Spleen (tissue), 7 donors: ENCODE results near the gene DCLRE1A.

Experiments
- POLR2A ChIP-seq, 3 donors: fragments of 450-650 bp; IDR thresholded peaks; one replicate each; pipeline ENCODE4 v1.5.1; 2017; ENCODE audit warnings: antibody characterized with exemption in 3 of 3, mild to moderate bottlenecking in 1 of 3
- POLR2AphosphoS5 ChIP-seq, 3 donors: sonication (generic); formaldehyde crosslinking; IDR thresholded peaks; one replicate each; pipeline ENCODE4 v1.5.1; 2017; ENCODE audit warnings: antibody characterized with exemption in 3 of 3
- TF ChIP-seq, protein P1 (sequence below), 11 experiments: fragments of 200-600 bp in 7 of 11; fragments of 450-650 bp in 4 of 11; sonication (generic) in 4 of 11; IDR thresholded peaks in 8 of 11; conservative IDR thresholded peaks in 3 of 11; 1 replicate in 7 of 11; 2 replicates in 4 of 11; pipeline versions ENCODE4 v1.4.0 to v1.8.0; 2016 to 2021; ENCODE audit warnings: antibody characterized with exemption in 11 of 11, inconsistent platforms in 4 of 11, mild to moderate bottlenecking in 1 of 11
- donor health status: DM: no; HTN: no; CAD: no; lungs with moderate emphysema.
- donor health status: DM: no; HTN: no; CAD: no.
- donor health status: DM: no; HTN: no; CAD: no.

DNA sequence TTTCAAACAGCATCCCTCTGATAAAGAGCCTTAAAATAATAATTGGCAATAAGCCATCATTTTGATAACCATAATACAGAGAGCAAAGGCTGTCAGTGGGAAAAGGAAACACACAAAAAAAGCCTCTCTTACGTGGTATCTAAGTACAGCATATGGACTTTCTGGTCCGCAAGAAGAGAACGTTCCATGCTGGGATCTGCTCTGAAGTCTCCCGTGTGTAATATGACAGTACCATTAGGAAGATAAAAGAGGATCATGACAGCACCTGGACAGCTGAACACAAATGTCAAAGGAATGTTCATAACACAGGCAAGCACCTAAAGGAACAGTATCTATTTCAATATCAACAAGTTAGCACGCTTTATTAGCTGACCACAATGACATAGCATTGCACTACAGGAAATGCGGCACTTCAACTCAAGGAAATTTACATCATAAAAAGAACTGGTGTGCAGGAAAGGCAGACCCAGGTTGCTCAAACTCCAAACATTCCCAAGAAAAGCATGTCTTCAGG, 9.9 kb downstream of the DCLRE1A start:
- TF ChIP-seq, protein P1, sequence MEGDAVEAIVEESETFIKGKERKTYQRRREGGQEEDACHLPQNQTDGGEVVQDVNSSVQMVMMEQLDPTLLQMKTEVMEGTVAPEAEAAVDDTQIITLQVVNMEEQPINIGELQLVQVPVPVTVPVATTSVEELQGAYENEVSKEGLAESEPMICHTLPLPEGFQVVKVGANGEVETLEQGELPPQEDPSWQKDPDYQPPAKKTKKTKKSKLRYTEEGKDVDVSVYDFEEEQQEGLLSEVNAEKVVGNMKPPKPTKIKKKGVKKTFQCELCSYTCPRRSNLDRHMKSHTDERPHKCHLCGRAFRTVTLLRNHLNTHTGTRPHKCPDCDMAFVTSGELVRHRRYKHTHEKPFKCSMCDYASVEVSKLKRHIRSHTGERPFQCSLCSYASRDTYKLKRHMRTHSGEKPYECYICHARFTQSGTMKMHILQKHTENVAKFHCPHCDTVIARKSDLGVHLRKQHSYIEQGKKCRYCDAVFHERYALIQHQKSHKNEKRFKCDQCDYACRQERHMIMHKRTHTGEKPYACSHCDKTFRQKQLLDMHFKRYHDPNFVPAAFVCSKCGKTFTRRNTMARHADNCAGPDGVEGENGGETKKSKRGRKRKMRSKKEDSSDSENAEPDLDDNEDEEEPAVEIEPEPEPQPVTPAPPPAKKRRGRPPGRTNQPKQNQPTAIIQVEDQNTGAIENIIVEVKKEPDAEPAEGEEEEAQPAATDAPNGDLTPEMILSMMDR (IDR thresholded peaks at IDR 0.05 in 8 of 11, conservative IDR thresholded peaks at IDR 0.05 in 3 of 11): no peak
- TF ChIP-seq POLR2A (IDR thresholded peaks at IDR 0.05): no peak
- no peak for TF ChIP-seq POLR2AphosphoS5 (IDR thresholded peaks at IDR 0.05)
